GM12878 (cell line): ENCODE measurements around the gene FBXL22. TPM values are rescaled to one million over a fixed set of nuclear protein-coding genes. Genes with fewer than 3 reads are reported as not detected.
"Not testable (repeated sequence)": the region's sequence is repeated elsewhere in the genome, so short reads cannot be mapped to it uniquely, and the experiment has no call there.

Experiments
- ATAC-seq: fragments of 200-7000 bp; cut with Tn5 transposase; 3 replicates; pipeline ENCODE4 v1.9.1; 2020; ENCODE audit warnings: mild to moderate bottlenecking, moderate library complexity
- BruUV-seq: library from RNA; stranded (reverse); fragments of 400-500 nt; replicated peaks from 2 replicates; lab custom pipeline; 2021; lab: Mats Ljungman, UMichigan
- CTCF ChIA-PET: fragments of 300-600 bp; sonication (Branson Sonifier 250); formaldehyde crosslinking; extraction: SDS; loops from one replicate; lab custom pipeline; 2021; ENCODE audit warnings: inconsistent platforms; lab: Yijun Ruan, JAX
- POLR2A ChIA-PET: fragments of 350-600 bp; formaldehyde crosslinking; extraction: SDS; loops from one replicate; lab custom pipeline; 2021; ENCODE audit warnings: inconsistent platforms; lab: Charles Lee
- RAD21 ChIA-PET: fragments of 300-600 bp; sonication (Branson Sonifier 250); formaldehyde crosslinking; loops from one replicate; lab custom pipeline; 2023; ENCODE audit warnings: antibody characterized with exemption; ENCODE audit not compliant: unreplicated experiment; lab: Charles Lee
- SMC1A ChIA-PET: fragments of 300-600 bp; sonication (Branson Sonifier 250); formaldehyde crosslinking; loops from one replicate; lab custom pipeline; 2023; ENCODE audit not compliant: unreplicated experiment, uncharacterized antibody; lab: Charles Lee
- DNase-seq: peaks from one replicate; pipeline ENCODE4 v3.0.0-alpha.2; 2011; ENCODE audit warnings: low read depth, low spot score
- FAIRE-seq: peaks from 3 replicates; lab custom pipeline; 2011; peaks lifted over from hg19 to GRCh38; lab: Jason Lieb, UNC
- H2AFZ ChIP-seq: 2 replicates; pipeline ENCODE4 v1.6.0; 2011; ENCODE audit warnings: low read depth, low read length, control low read depth; ENCODE audit not compliant: control insufficient read depth
- H3K27ac ChIP-seq: 2 replicates; pipeline ENCODE4 v1.5.1; 2011; ENCODE audit warnings: control low read depth; ENCODE audit not compliant: control insufficient read depth, insufficient read depth
- H3K27me3 ChIP-seq, 2 experiments: replicated peaks in 1 of 2; 2 replicates each; pipeline versions ENCODE4 v1.6.0 to v1.6.1; 2011; ENCODE audit warnings: low read length in 1 of 2; ENCODE audit not compliant: control insufficient read depth in 2 of 2, insufficient read depth in 2 of 2
- H3K36me3 ChIP-seq, 2 experiments: 2 replicates each; pipeline ENCODE4 v1.5.1; 2011; ENCODE audit warnings: low read length in 1 of 2; ENCODE audit not compliant: control insufficient read depth in 2 of 2, insufficient read depth in 2 of 2
- H3K4me1 ChIP-seq: 2 replicates; pipeline ENCODE4 v1.6.1; 2011; ENCODE audit warnings: mild to moderate bottlenecking, low read length, moderate library complexity, mixed read lengths; ENCODE audit not compliant: control insufficient read depth, insufficient read depth
- H3K4me2 ChIP-seq: 2 replicates; pipeline ENCODE4 v1.6.0; 2011; ENCODE audit warnings: control low read depth; ENCODE audit not compliant: control insufficient read depth, insufficient read depth
- H3K4me3 ChIP-seq: fragments of 200-600 bp; sonication (generic); 2 replicates; pipeline ENCODE4 v1.5.1; 2016
- H3K79me2 ChIP-seq: 2 replicates; pipeline ENCODE4 v1.6.0; 2011; ENCODE audit warnings: low read length; ENCODE audit not compliant: control insufficient read depth, insufficient read depth
- H3K9ac ChIP-seq: 2 replicates; pipeline ENCODE4 v1.8.0; 2011; ENCODE audit warnings: low read length, control low read depth, mixed read lengths; ENCODE audit not compliant: control insufficient read depth, insufficient read depth
- H3K9me3 ChIP-seq: replicated peaks from 3 replicates; pipeline ENCODE4 v1.5.1; 2011; ENCODE audit warnings: mild to moderate bottlenecking, low read length; ENCODE audit not compliant: control insufficient read depth, insufficient read depth
- H4K20me1 ChIP-seq: 2 replicates; pipeline ENCODE4 v1.6.0; 2011; ENCODE audit not compliant: control insufficient read depth, insufficient read depth
- EED ChIP-seq: sonication (generic); IDR thresholded peaks from 2 replicates; pipeline ENCODE4 v1.6.1; 2016; ENCODE audit warnings: antibody characterized with exemption, low read depth
- RAD51 ChIP-seq: fragments of 450-650 bp; IDR thresholded peaks from 2 replicates; pipeline ENCODE4 v1.6.1; 2016; ENCODE audit warnings: moderate library complexity, mild to moderate bottlenecking, inconsistent platforms
- RELB ChIP-seq: fragments of 450-650 bp; IDR thresholded peaks from 2 replicates; pipeline ENCODE4 v1.6.1; 2017; ENCODE audit warnings: low read depth, mild to moderate bottlenecking, moderate library complexity
- WGBS: methylation state at CpG from one replicate; pipeline ENCODE4 v1.1.6; 2016; ENCODE audit warnings: low lambda C conversion rate; ENCODE audit not compliant: insufficient replicate concordance, insufficient coverage; ENCODE audit errors: missing lambda C conversion rate; 5-methylcytosine and 5-hydroxymethylcytosine counted together
- in situ Hi-C: fragments of 300-500 bp; cut with MboI; formaldehyde crosslinking; loops from 9 replicates; pipeline ENCODE4 v1.14.3; 2018; ENCODE audit warnings: mixed read lengths
- intact Hi-C: fragments of 100-400 bp; cut with micrococcal nuclease; formaldehyde crosslinking; loops from one replicate; pipeline ENCODE4 v1.14.2; 2022; ENCODE audit not compliant: unreplicated experiment
- polyA plus RNA-seq, 11 experiments: library from polyadenylated mRNA; depleted of rRNA in 4 of 11; unstranded in 6 of 11; stranded (reverse) in 5 of 11; fragments of >200 nt; fragmentation: Nextera tagmentation in 4 of 11; fragmentation: Illumina TruSeq in 1 of 11; extraction: Ambion mirVana in 4 of 11; extraction: Trizol in 1 of 11; gene quantifications; 1 replicate in 1 of 11; 2 replicates in 10 of 11; pipeline versions ENCODE4 v1.2.1 to v1.2.3, GENCODE V29; 2011 to 2016; ENCODE audit warnings: inconsistent platforms in 2 of 11, missing spikeins in 2 of 11, low read depth in 1 of 11
- total RNA-seq, 4 experiments: library from RNA; depleted of rRNA in 3 of 4; stranded (reverse); fragments of >200 nt in 3 of 4; fragmentation: Illumina TruSeq in 1 of 4; extraction: Trizol in 1 of 4; gene quantifications; 2 replicates each; pipeline versions ENCODE4 v1.2.1 to v1.2.3, GENCODE V29; 2013 to 2021

FBXL22 gene
- total and polyA plus RNA-seq, 10 of the 15 experiments (the other 5 are each of a cell fraction or from before 2014, with no cell fraction given), result 0.05 to 2.6 (median 0.52) TPM

DNA sequence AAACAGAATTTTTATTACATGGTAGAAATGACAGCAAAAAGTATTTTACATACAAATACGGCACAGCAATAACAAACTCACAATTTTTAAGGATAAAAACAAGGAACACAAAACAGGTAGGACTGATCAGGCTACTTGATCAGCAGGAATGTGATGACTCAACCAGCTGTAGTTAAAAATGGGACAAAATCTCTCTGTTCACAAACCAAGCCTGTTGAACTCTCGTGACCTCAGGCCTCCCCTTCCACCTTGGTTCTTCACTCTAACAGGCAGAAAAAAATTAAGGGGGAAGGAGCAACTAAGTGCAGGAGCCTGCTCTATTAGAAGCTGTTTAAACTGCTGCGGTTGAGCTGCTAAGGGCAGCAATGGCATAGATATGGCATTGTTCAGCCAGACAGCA, 18.7 kb downstream of the FBXL22 start (continued):
- TF ChIP-seq EED (no peak), RAD51 (no peak), RELB (no peak)

GRCh38 chr15:63617147-63617546, 20.0 kb downstream of the FBXL22 start:
- H3K9ac ChIP-seq, result not testable (repeated sequence)
- 95% methylated on average over 4 of the region's 4 CpGs for WGBS

GRCh38 chr15:63617627-63618026, 20.4 kb downstream of the FBXL22 start:
- H3K27ac ChIP-seq, in situ Hi-C loops, CTCF ChIA-PET, H3K9me3 ChIP-seq, H3K79me2 ChIP-seq, H3K9ac ChIP-seq, H3K4me2 ChIP-seq, H3K4me1 ChIP-seq, ATAC-seq, H3K4me3 ChIP-seq, DNase-seq, H3K27me3 ChIP-seq, FAIRE-seq, BruUV-seq, H2AFZ ChIP-seq, POLR2A ChIA-PET, H4K20me1 ChIP-seq, RAD21 ChIA-PET, intact Hi-C loops: not testable (repeated sequence)
- SMC1A ChIA-PET, result interaction anchor here (1.0 kb wide), 1 partner anchor 16 kb away, joined by 3 read pairs; no protein-coding TSS in a partner anchor
- peaks cover 3 to 16% of the 10 kb centered on the region in 2 experiments; a peak in 3 of 4 replicates for H3K36me3 ChIP-seq
- WGBS, result 95% methylated on average over 2 of the region's 3 CpGs

More at GRCh38 chr15:63617147-63617546, 20.0 kb downstream of the FBXL22 start:
- ATAC-seq, H4K20me1 ChIP-seq, DNase-seq, H3K79me2 ChIP-seq, CTCF ChIA-PET, H3K27me3 ChIP-seq, H2AFZ ChIP-seq, H3K9me3 ChIP-seq, H3K4me2 ChIP-seq, intact Hi-C loops, BruUV-seq, FAIRE-seq, H3K4me3 ChIP-seq, in situ Hi-C loops, H3K27ac ChIP-seq, H3K4me1 ChIP-seq: not testable (repeated sequence)
- peaks cover 3 to 19% of the 10 kb centered on the region in 2 experiments; a peak in 3 of 4 replicates for H3K36me3 ChIP-seq
- ChIA-PET SMC1A (interaction anchor here (0.9 to 1.0 kb wide), 2 partner anchors 9 to 16 kb away, joined by 3 read pairs; no protein-coding TSS in a partner anchor), RAD21 (interaction anchor here (0.6 kb wide), 1 partner anchor 1275 kb away, joined by 3 read pairs; no protein-coding TSS in a partner anchor), POLR2A (interaction anchor here (1.2 kb wide), 1 partner anchor 91 kb away, joined by 5 read pairs; no protein-coding TSS in a partner anchor)

GRCh38 chr15:63620760-63621159, 23.6 kb downstream of the FBXL22 start:
- ATAC-seq, H3K27ac ChIP-seq, H3K4me3 ChIP-seq, H2AFZ ChIP-seq, H3K9me3 ChIP-seq, POLR2A ChIA-PET, in situ Hi-C loops, RAD21 ChIA-PET, H3K27me3 ChIP-seq, H3K4me1 ChIP-seq, H3K4me2 ChIP-seq, H4K20me1 ChIP-seq, H3K9ac ChIP-seq, SMC1A ChIA-PET, H3K79me2 ChIP-seq, DNase-seq, BruUV-seq, intact Hi-C loops, CTCF ChIA-PET, FAIRE-seq: not testable (repeated sequence)
- peaks cover 5 to 20% of the 10 kb centered on the region in 2 experiments for H3K36me3 ChIP-seq
- no CpG with 5 or more reads among the region's 2 CpGs for WGBS
